Measurements from ENCODE around the gene ACD.

ACD gene

DNA sequence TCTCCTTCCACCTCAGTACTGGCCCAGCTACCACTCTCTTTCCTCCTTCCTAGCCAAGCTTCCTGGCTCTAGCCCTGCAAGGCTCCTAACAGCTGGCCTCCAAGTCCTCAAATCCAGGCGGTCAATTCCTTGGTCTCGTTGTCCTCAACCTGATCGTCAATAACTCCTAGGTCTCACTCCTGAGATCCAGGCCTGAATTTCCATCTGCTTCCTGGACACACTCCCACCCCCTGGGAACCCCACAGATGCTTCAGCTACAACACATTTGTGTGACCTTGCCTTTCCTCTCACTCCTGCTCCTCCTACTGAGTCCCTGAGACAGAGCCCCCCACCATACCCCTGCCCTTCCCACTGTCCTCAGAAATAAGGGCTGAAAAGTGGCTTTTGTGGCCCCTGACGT lies 4.2 kb upstream of the ACD start:
- no peak overlapping the region for H2AK5ac ChIP-seq (ENCODE audit: low read depth, low read length)
- peaks cover 9% of the 10 kb centered on the region for H3K79me1 ChIP-seq (ENCODE audit: low read depth, low read length)
- no peak overlapping the region for H3K4ac ChIP-seq (ENCODE audit: low read length)
- no peak overlapping the region for H4K8ac ChIP-seq (ENCODE audit: low read depth, low read length)
- H3K9me3 ChIP-seq (replicated peaks in 1 of 2; ENCODE audit: control insufficient read depth in 2 of 2, insufficient read depth in 1 of 2, low read depth in 1 of 2, low read length in 2 of 2), result no peaks in the 10 kb centered on the region
- no peak overlapping the region for H2BK15ac ChIP-seq (ENCODE audit: low read length)
- no peak for DNase-seq (ENCODE audit: low spot score)
- H3K27ac ChIP-seq (replicated peaks; ENCODE audit: low read length), result no peak overlapping the region
- H2BK120ac ChIP-seq (ENCODE audit: low read depth, low read length), result no peak overlapping the region
- peaks cover 11 to 37% of the 10 kb centered on the region in 2 donors for H3K36me3 ChIP-seq (replicated peaks in 1 of 2; ENCODE audit: control insufficient read depth in 2 of 2, insufficient read depth in 2 of 2, low read length in 2 of 2)
- no peak overlapping the region for H4K91ac ChIP-seq (ENCODE audit: low read depth, low read length, poor library complexity)
- H3K4me3 ChIP-seq (ENCODE audit: low read length in 2 of 2), result no peak overlapping the region
- no peak overlapping the region for H3K18ac ChIP-seq (ENCODE audit: low read length)
- no peak overlapping the region for H3K4me2 ChIP-seq (ENCODE audit: insufficient read depth, low read length, poor library complexity, severe bottlenecking)
- H2BK12ac ChIP-seq (ENCODE audit: low read length), result no peak overlapping the region
- no peak overlapping the region for H3K14ac ChIP-seq (ENCODE audit: low read length)
- no peak overlapping the region for H2BK5ac ChIP-seq (ENCODE audit: low read length)
- peaks cover 14 to 25% of the 10 kb centered on the region in 2 donors for H3K4me1 ChIP-seq (ENCODE audit: control insufficient read depth in 2 of 2, insufficient read depth in 1 of 2, low read depth in 1 of 2, low read length in 2 of 2)
- WGBS, 2 donors (ENCODE audit: extremely low coverage in 2 of 2, insufficient read length in 2 of 2, insufficient replicate concordance in 1 of 2), result no CpG with 5 or more reads among the region's 4 CpGs
- no peak overlapping the region for H3K23ac ChIP-seq (ENCODE audit: low read depth, low read length, poor library complexity)
- no peak overlapping the region for H2AFZ ChIP-seq (ENCODE audit: low read length)
- H3K9ac ChIP-seq (ENCODE audit: low read depth, low read length, poor library complexity), result no peak overlapping the region
- H3K27me3 ChIP-seq (ENCODE audit: control insufficient read depth in 3 of 3, insufficient read depth in 3 of 3, low read depth in 1 of 3, low read length in 3 of 3), result peaks cover 0 to 2% (median 0%) of the 10 kb centered on the region in 3 experiments

DNA sequence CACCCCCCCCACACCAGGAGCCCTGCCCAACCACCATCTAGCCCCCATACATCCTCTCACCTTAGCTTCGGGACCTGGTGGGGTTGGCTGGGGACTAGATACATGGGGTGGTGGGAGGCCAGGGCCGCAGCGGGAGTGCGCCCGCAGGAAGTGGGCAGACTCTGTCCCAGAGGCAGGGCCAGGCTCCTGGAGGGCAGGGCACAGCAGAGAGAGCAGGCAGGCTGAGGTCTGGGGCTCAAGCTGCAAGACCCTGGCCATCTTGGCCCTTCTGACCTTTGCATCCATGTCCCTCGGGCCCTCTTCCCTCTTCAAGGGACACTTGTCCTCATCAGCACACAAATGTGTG lies 3.8 kb upstream of the ACD start:
- Histone ChIP-seq H3K18ac (ENCODE audit: low read length) (peak overlapping the region; percentile 19), H3K23ac (ENCODE audit: low read depth, low read length, poor library complexity) (no peak overlapping the region), H3K27ac (replicated peaks; ENCODE audit: low read length) (no peak overlapping the region), H3K79me1 (ENCODE audit: low read depth, low read length) (peaks cover 10% of the 10 kb centered on the region), H3K36me3 (replicated peaks in 1 of 2; ENCODE audit: control insufficient read depth in 2 of 2, insufficient read depth in 2 of 2, low read length in 2 of 2) (peaks cover 11 to 38% of the 10 kb centered on the region in 2 donors), H3K9ac (ENCODE audit: low read depth, low read length, poor library complexity) (peak overlapping the region; percentile 50), H2BK120ac (ENCODE audit: low read depth, low read length) (peak overlapping the region; percentile 36), H3K4ac (ENCODE audit: low read length) (no peak overlapping the region), H3K4me3 (ENCODE audit: low read length in 2 of 2) (no peak overlapping the region), H3K27me3 (ENCODE audit: control insufficient read depth in 3 of 3, insufficient read depth in 3 of 3, low read depth in 1 of 3, low read length in 3 of 3) (peaks cover 0 to 2% (median 0%) of the 10 kb centered on the region in 3 experiments), H4K91ac (ENCODE audit: low read depth, low read length, poor library complexity) (no peak overlapping the region), H2BK5ac (ENCODE audit: low read length) (no peak overlapping the region), H3K9me3 (replicated peaks in 1 of 2; ENCODE audit: control insufficient read depth in 2 of 2, insufficient read depth in 1 of 2, low read depth in 1 of 2, low read length in 2 of 2) (no peaks in the 10 kb centered on the region), H4K8ac (ENCODE audit: low read depth, low read length) (no peak overlapping the region), H3K14ac (ENCODE audit: low read length) (no peak overlapping the region), H2BK15ac (ENCODE audit: low read length) (no peak overlapping the region), H2BK12ac (ENCODE audit: low read length) (peak overlapping the region; percentile 14), H3K4me2 (ENCODE audit: insufficient read depth, low read length, poor library complexity, severe bottlenecking) (no peak overlapping the region), H2AFZ (ENCODE audit: low read length) (no peak overlapping the region), H2AK5ac (ENCODE audit: low read depth, low read length) (no peak overlapping the region), H3K4me1 (ENCODE audit: control insufficient read depth in 2 of 2, insufficient read depth in 1 of 2, low read depth in 1 of 2, low read length in 2 of 2) (peaks cover 17 to 29% of the 10 kb centered on the region in 2 donors)
- DNase-seq (ENCODE audit: low spot score), result no peak
- WGBS, 2 donors (ENCODE audit: extremely low coverage in 2 of 2, insufficient read length in 2 of 2, insufficient replicate concordance in 1 of 2), result no CpG with 5 or more reads among the region's 6 CpGs

- Histone ChIP-seq H2BK5ac (ENCODE audit: low read length) (no peak overlapping the region), H2BK12ac (ENCODE audit: low read length) (peak overlapping the region; percentile 17), H2BK15ac (ENCODE audit: low read length) (peak overlapping the region; percentile 12), H4K91ac (ENCODE audit: low read depth, low read length, poor library complexity) (peak overlapping the region; percentile 8), H3K9me3 (replicated peaks in 1 of 2; ENCODE audit: control insufficient read depth in 2 of 2, insufficient read depth in 1 of 2, low read depth in 1 of 2, low read length in 2 of 2) (no peaks in the 10 kb centered on the region), H2AK5ac (ENCODE audit: low read depth, low read length) (no peak overlapping the region), H3K23ac (ENCODE audit: low read depth, low read length, poor library complexity) (no peak overlapping the region), H3K27me3 (ENCODE audit: control insufficient read depth in 3 of 3, insufficient read depth in 3 of 3, low read depth in 1 of 3, low read length in 3 of 3) (peaks cover 0 to 2% (median 0%) of the 10 kb centered on the region in 3 experiments), H3K4me2 (ENCODE audit: insufficient read depth, low read length, poor library complexity, severe bottlenecking) (no peak overlapping the region), H3K79me1 (ENCODE audit: low read depth, low read length) (peaks cover 10% of the 10 kb centered on the region), H3K36me3 (replicated peaks in 1 of 2; ENCODE audit: control insufficient read depth in 2 of 2, insufficient read depth in 2 of 2, low read length in 2 of 2) (peaks cover 11 to 43% of the 10 kb centered on the region in 2 donors), H3K4me3 (ENCODE audit: low read length in 2 of 2) (no peak overlapping the region), H3K18ac (ENCODE audit: low read length) (no peak overlapping the region), H4K8ac (ENCODE audit: low read depth, low read length) (no peak overlapping the region), H2BK120ac (ENCODE audit: low read depth, low read length) (peak overlapping the region; percentile 36), H3K14ac (ENCODE audit: low read length) (no peak overlapping the region), H3K4me1 (ENCODE audit: control insufficient read depth in 2 of 2, insufficient read depth in 1 of 2, low read depth in 1 of 2, low read length in 2 of 2) (peaks cover 17 to 29% of the 10 kb centered on the region in 2 donors), H3K4ac (ENCODE audit: low read length) (peak overlapping the region; percentile 15), H3K27ac (replicated peaks; ENCODE audit: low read length) (no peak overlapping the region), H2AFZ (ENCODE audit: low read length) (no peak overlapping the region), H3K9ac (ENCODE audit: low read depth, low read length, poor library complexity) (no peak overlapping the region)
- no CpG with 5 or more reads among the region's 25 CpGs for WGBS, 2 donors (ENCODE audit: extremely low coverage in 2 of 2, insufficient read length in 2 of 2, insufficient replicate concordance in 1 of 2)
- no peak for DNase-seq (ENCODE audit: low spot score)
These were observed 3.3 kb upstream of the ACD start for GRCh38 chr16:67663151-67663876.

- H2BK15ac ChIP-seq (ENCODE audit: low read length), result no peak overlapping the region
- no peak overlapping the region for H3K18ac ChIP-seq (ENCODE audit: low read length)
- H3K9me3 ChIP-seq (replicated peaks in 1 of 2; ENCODE audit: control insufficient read depth in 2 of 2, insufficient read depth in 1 of 2, low read depth in 1 of 2, low read length in 2 of 2), result no peaks in the 10 kb centered on the region
- no peak overlapping the region for H4K91ac ChIP-seq (ENCODE audit: low read depth, low read length, poor library complexity)
- H2AFZ ChIP-seq (ENCODE audit: low read length), result no peak overlapping the region
- H3K27ac ChIP-seq (replicated peaks; ENCODE audit: low read length), result no peak overlapping the region
- H2BK120ac ChIP-seq (ENCODE audit: low read depth, low read length), result no peak overlapping the region
- H3K4me1 ChIP-seq (ENCODE audit: control insufficient read depth in 2 of 2, insufficient read depth in 1 of 2, low read depth in 1 of 2, low read length in 2 of 2), result peaks cover 15 to 25% of the 10 kb centered on the region in 2 donors
- H3K4me3 ChIP-seq (ENCODE audit: low read length in 2 of 2), result no peak overlapping the region
- H3K27me3 ChIP-seq (ENCODE audit: control insufficient read depth in 3 of 3, insufficient read depth in 3 of 3, low read depth in 1 of 3, low read length in 3 of 3), result peaks cover 0 to 2% (median 0%) of the 10 kb centered on the region in 3 experiments
- no peak overlapping the region for H3K14ac ChIP-seq (ENCODE audit: low read length)
- peaks cover 10% of the 10 kb centered on the region for H3K79me1 ChIP-seq (ENCODE audit: low read depth, low read length)
- no peak overlapping the region for H4K8ac ChIP-seq (ENCODE audit: low read depth, low read length)
- no peak overlapping the region for H3K4ac ChIP-seq (ENCODE audit: low read length)
- DNase-seq (ENCODE audit: low spot score), result no peak
- H2BK12ac ChIP-seq (ENCODE audit: low read length), result no peak overlapping the region
- H3K9ac ChIP-seq (ENCODE audit: low read depth, low read length, poor library complexity), result no peak overlapping the region
- no peak overlapping the region for H3K4me2 ChIP-seq (ENCODE audit: insufficient read depth, low read length, poor library complexity, severe bottlenecking)
- no peak overlapping the region for H2BK5ac ChIP-seq (ENCODE audit: low read length)
- no peak overlapping the region for H2AK5ac ChIP-seq (ENCODE audit: low read depth, low read length)
- H3K36me3 ChIP-seq (replicated peaks in 1 of 2; ENCODE audit: control insufficient read depth in 2 of 2, insufficient read depth in 2 of 2, low read length in 2 of 2), result peaks cover 11 to 50% of the 10 kb centered on the region in 2 donors
- H3K23ac ChIP-seq (ENCODE audit: low read depth, low read length, poor library complexity), result no peak overlapping the region
These were observed 2.6 kb upstream of the ACD start for GRCh38 chr16:67662653-67663010.

All from neuronal stem cell (in vitro differentiated cells).